ENCODE data around the gene SKIDA1.

Gene SKIDA1

GRCh38 chr10:21515361-21516241 is 9.9 kb downstream of the SKIDA1 start:
- DNase-seq, result no peak

GRCh38 chr10:21514818-21515351 is 10.6 kb downstream of the SKIDA1 start:
- no peak for DNase-seq

- no peak for DNase-seq
Measured at GRCh38 chr10:21514129-21514817, 11.2 kb downstream of the SKIDA1 start.

- no peak for DNase-seq
Measured at GRCh38 chr10:21513405-21513788, 12.1 kb downstream of the SKIDA1 start.

GRCh38 chr10:21512573-21513404 is 12.7 kb downstream of the SKIDA1 start:
- no peak for DNase-seq

- no peak for DNase-seq
Measured at GRCh38 chr10:21511946-21512572, 13.4 kb downstream of the SKIDA1 start.

- no peak for DNase-seq
Measured at GRCh38 chr10:21511095-21511570, 14.3 kb downstream of the SKIDA1 start.

GRCh38 chr10:21510241-21511094 is 15.0 kb downstream of the SKIDA1 start:
- no peak for DNase-seq

GRCh38 chr10:21509341-21510240 is 15.9 kb downstream of the SKIDA1 start:
- DNase-seq, result no peak

- DNase-seq, result no peak
Measured at GRCh38 chr10:21508706-21509331, 16.7 kb downstream of the SKIDA1 start.

GRCh38 chr10:21507150-21507549 is 18.3 kb downstream of the SKIDA1 start:
- DNase-seq, result no peak

- DNase-seq, result no peak
Measured at GRCh38 chr10:21506351-21506750, 19.1 kb downstream of the SKIDA1 start.

- DNase-seq, result no peak
Measured at GRCh38 chr10:21505711-21506278, 19.7 kb downstream of the SKIDA1 start.

- no peak for DNase-seq
Measured at GRCh38 chr10:21503542-21503941, 21.9 kb downstream of the SKIDA1 start.

GRCh38 chr10:21502348-21502740 is 23.1 kb downstream of the SKIDA1 start:
- DNase-seq, result no peak

GRCh38 chr10:21501731-21502347 is 23.6 kb downstream of the SKIDA1 start:
- DNase-seq, result no peak

GRCh38 chr10:21501091-21501490 is 24.4 kb downstream of the SKIDA1 start:
- DNase-seq, result no peak

- DNase-seq, result no peak
Measured at GRCh38 chr10:21500578-21500910, 24.9 kb downstream of the SKIDA1 start.

Data from NCI-H1436 treated with DMSO at 0.1 percent for 48 hours (cell line).